ENCODE measurements around the gene CDKN1A. TPM values are rescaled to one million over a fixed set of nuclear protein-coding genes. Genes with fewer than 3 reads are reported as not detected.

The CDKN1A gene
- polyA plus RNA-seq, 1 donor from 2014 or later = 23.0 TPM

DNA sequence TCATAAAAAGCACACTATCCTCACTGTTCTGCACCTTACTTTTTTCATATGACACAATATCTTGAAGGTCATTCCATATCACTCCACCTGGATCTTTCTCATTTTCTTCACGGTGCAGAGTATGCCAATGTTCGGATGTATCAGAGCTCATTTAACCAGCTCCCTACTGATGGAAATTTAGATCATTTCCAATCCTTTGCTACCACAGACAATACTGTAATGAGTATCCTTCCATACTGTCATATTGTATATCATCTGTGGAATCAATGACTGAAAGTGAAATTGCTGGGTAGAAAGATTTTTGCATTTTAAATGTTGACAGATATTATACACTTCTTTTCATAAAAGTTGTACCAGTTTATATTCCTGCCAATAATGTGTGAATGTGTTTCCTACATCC, 16.9 kb downstream of the CDKN1A start:
- Histone ChIP-seq H3K27me3 (ENCODE audit: insufficient read depth, low read depth, low read length) (no peaks in the 10 kb centered on the region), H2AFZ (ENCODE audit: low read depth, low read length) (no peak overlapping the region), H3K9ac (ENCODE audit: low read length) (no peak overlapping the region), H3K9me3 (ENCODE audit: low read length) (no peaks in the 10 kb centered on the region), H3K4me2 (ENCODE audit: low read length) (no peak overlapping the region), H3K79me2 (replicated peaks; ENCODE audit: insufficient read depth, low read length) (no peaks in the 10 kb centered on the region), H3K27ac (ENCODE audit: low read length) (no peak overlapping the region), H4K20me1 (ENCODE audit: insufficient read depth) (no peaks in the 10 kb centered on the region), H3F3A (ENCODE audit: insufficient read depth, low read length, poor library complexity, severe bottlenecking) (no peaks in the 10 kb centered on the region), H3K4me3 (ENCODE audit: low read length) (no peak overlapping the region), H3K36me3 (ENCODE audit: insufficient read depth, low read length) (no peaks in the 10 kb centered on the region), H3K9me2 (ENCODE audit: insufficient read depth, low read length) (no peaks in the 10 kb centered on the region)
- TF ChIP-seq TAF1 (IDR thresholded peaks at IDR 0.05; ENCODE audit: low read depth) (no peak), EP300 (conservative IDR thresholded peaks at IDR 0.05; ENCODE audit: poor library complexity, severe bottlenecking) (no peak), EZH2 (IDR thresholded peaks at IDR 0.05; ENCODE audit: borderline replicate concordance, insufficient read depth, low read length, poor library complexity, severe bottlenecking) (no peak), POLR2AphosphoS5 (IDR thresholded peaks at IDR 0.05) (no peak), MXI1 (conservative IDR thresholded peaks at IDR 0.05; ENCODE audit: poor library complexity, severe bottlenecking) (no peak), SMC3 (conservative IDR thresholded peaks at IDR 0.05; ENCODE audit: poor library complexity) (no peak), RAD21 (conservative IDR thresholded peaks at IDR 0.05) (no peak), CTCF (IDR thresholded peaks at IDR 0.05; ENCODE audit: poor library complexity, severe bottlenecking) (no peak)
- TF ChIP-seq, protein P1, sequence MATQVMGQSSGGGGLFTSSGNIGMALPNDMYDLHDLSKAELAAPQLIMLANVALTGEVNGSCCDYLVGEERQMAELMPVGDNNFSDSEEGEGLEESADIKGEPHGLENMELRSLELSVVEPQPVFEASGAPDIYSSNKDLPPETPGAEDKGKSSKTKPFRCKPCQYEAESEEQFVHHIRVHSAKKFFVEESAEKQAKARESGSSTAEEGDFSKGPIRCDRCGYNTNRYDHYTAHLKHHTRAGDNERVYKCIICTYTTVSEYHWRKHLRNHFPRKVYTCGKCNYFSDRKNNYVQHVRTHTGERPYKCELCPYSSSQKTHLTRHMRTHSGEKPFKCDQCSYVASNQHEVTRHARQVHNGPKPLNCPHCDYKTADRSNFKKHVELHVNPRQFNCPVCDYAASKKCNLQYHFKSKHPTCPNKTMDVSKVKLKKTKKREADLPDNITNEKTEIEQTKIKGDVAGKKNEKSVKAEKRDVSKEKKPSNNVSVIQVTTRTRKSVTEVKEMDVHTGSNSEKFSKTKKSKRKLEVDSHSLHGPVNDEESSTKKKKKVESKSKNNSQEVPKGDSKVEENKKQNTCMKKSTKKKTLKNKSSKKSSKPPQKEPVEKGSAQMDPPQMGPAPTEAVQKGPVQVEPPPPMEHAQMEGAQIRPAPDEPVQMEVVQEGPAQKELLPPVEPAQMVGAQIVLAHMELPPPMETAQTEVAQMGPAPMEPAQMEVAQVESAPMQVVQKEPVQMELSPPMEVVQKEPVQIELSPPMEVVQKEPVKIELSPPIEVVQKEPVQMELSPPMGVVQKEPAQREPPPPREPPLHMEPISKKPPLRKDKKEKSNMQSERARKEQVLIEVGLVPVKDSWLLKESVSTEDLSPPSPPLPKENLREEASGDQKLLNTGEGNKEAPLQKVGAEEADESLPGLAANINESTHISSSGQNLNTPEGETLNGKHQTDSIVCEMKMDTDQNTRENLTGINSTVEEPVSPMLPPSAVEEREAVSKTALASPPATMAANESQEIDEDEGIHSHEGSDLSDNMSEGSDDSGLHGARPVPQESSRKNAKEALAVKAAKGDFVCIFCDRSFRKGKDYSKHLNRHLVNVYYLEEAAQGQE (IDR thresholded peaks at IDR 0.05; ENCODE audit: borderline replicate concordance) = no peak

- TF ChIP-seq POLR2AphosphoS5 (IDR thresholded peaks at IDR 0.05) (no peak), CTCF (IDR thresholded peaks at IDR 0.05; ENCODE audit: poor library complexity, severe bottlenecking) (no peak)
- no peaks in the 10 kb centered on the region for H3K36me3 ChIP-seq (ENCODE audit: insufficient read depth, low read length)
- H3F3A ChIP-seq (ENCODE audit: insufficient read depth, low read length, poor library complexity, severe bottlenecking) = no peaks in the 10 kb centered on the region
- no peaks in the 10 kb centered on the region for H4K20me1 ChIP-seq (ENCODE audit: insufficient read depth)
- H3K4me2 ChIP-seq (ENCODE audit: low read length) = no peak within 1 kb of the TSS
- H3K9ac ChIP-seq (ENCODE audit: low read length) = no peak within 1 kb of the TSS
- H3K79me2 ChIP-seq (replicated peaks; ENCODE audit: insufficient read depth, low read length) = no peaks in the 10 kb centered on the region
- H3K9me2 ChIP-seq (ENCODE audit: insufficient read depth, low read length) = no peaks in the 10 kb centered on the region
- no peaks in the 10 kb centered on the region for H3K9me3 ChIP-seq (ENCODE audit: low read length)
- H3K27ac ChIP-seq (ENCODE audit: low read length) = no peak within 1 kb of the TSS
- no peak within 1 kb of the TSS for H2AFZ ChIP-seq (ENCODE audit: low read depth, low read length)
- H3K4me3 ChIP-seq (ENCODE audit: low read length) = no peak within 1 kb of the TSS
- H3K27me3 ChIP-seq (ENCODE audit: insufficient read depth, low read depth, low read length) = no peaks in the 10 kb centered on the region
Observed at GRCh38 chr6:36697481-36697903, 19.0 kb downstream of the CDKN1A start, which contains the start of gene RAB44. Gene RAB44 (plus strand): TSS chr6:36697826. CDS start chr6:36704236, 6,410 bp downstream.

Data from neural cell (in vitro differentiated cells).